SK-N-SH (cell line): ENCODE results near the gene SRRM4.

Source experiments
- ELF1 ChIP-seq: IDR thresholded peaks from 2 replicates; pipeline ENCODE4 v1.4.0; 2012
- JUND ChIP-seq: IDR thresholded peaks from 2 replicates; pipeline ENCODE4 v1.4.0; 2012
- NRF1 ChIP-seq: IDR thresholded peaks from 2 replicates; pipeline ENCODE4 v1.6.1; 2012; ENCODE audit warnings: low read depth, mild to moderate bottlenecking, low read length
- POLR2AphosphoS5 ChIP-seq: IDR thresholded peaks from 2 replicates; pipeline ENCODE4 v1.6.1; 2012; ENCODE audit warnings: low read depth, low read length
- RCOR1 ChIP-seq: fragments of 150-350 bp; IDR thresholded peaks from 2 replicates; pipeline ENCODE4 v1.6.1; 2017; ENCODE audit warnings: antibody characterized with exemption, low read length
- TCF12 ChIP-seq: IDR thresholded peaks from 2 replicates; pipeline ENCODE4 v1.4.0; 2012
- TF ChIP-seq, protein P1 (sequence below): fragments of 200-600 bp; sonication (generic); IDR thresholded peaks from 2 replicates; pipeline ENCODE4 v1.6.1; 2017; ENCODE audit warnings: antibody characterized with exemption, mild to moderate bottlenecking, moderate library complexity
- TF ChIP-seq, protein P2 (sequence below): IDR thresholded peaks from 2 replicates; pipeline ENCODE4; 2012
- TF ChIP-seq, protein P3 (sequence below): fragments of 150-350 bp; IDR thresholded peaks from 2 replicates; pipeline ENCODE4 v1.6.1; 2017; ENCODE audit warnings: antibody characterized with exemption, low read length, low read depth, borderline replicate concordance
- TF ChIP-seq, protein P4 (sequence below): IDR thresholded peaks from 2 replicates; pipeline ENCODE4 v1.6.1; 2012; ENCODE audit warnings: mild to moderate bottlenecking, low read depth, low read length, moderate library complexity
- TF ChIP-seq, protein P5 (sequence below): IDR thresholded peaks from 2 replicates; pipeline ENCODE4 v1.4.0; 2012; ENCODE audit warnings: low read depth, borderline replicate concordance

DNA sequence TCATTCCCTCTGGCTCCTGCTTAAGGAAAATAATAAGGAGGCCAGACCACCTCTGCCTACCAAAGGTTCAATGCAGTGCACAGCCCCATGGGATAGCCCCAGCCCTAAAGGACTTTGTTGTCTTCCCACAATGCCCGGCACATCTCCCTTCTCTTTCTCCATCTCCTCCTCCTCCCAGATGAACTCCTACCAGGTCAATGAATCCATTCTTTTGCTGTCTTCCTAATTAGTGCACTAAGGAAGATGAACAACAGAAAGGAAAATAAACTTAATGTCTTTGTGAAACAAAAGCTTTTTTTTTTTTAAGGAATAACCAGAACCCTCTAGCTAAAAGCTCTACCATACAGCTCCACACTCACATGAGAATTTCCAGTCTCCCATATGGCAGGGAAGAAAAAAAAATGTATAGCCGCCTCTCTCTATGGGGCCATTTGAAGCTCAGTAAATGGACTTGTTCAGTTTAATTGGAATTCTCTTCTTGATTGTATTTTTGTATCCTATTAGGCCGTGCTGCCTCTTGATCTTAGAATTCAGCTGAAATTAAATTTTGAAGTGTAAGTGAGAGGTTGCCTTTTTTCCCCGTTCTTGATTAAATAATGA lies 155.6 kb downstream of the SRRM4 start:
- no peak for TF ChIP-seq POLR2AphosphoS5
- TF ChIP-seq, protein P1, sequence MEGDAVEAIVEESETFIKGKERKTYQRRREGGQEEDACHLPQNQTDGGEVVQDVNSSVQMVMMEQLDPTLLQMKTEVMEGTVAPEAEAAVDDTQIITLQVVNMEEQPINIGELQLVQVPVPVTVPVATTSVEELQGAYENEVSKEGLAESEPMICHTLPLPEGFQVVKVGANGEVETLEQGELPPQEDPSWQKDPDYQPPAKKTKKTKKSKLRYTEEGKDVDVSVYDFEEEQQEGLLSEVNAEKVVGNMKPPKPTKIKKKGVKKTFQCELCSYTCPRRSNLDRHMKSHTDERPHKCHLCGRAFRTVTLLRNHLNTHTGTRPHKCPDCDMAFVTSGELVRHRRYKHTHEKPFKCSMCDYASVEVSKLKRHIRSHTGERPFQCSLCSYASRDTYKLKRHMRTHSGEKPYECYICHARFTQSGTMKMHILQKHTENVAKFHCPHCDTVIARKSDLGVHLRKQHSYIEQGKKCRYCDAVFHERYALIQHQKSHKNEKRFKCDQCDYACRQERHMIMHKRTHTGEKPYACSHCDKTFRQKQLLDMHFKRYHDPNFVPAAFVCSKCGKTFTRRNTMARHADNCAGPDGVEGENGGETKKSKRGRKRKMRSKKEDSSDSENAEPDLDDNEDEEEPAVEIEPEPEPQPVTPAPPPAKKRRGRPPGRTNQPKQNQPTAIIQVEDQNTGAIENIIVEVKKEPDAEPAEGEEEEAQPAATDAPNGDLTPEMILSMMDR, result no peak
- TF ChIP-seq NRF1, result no peak
- TF ChIP-seq, protein P2, sequence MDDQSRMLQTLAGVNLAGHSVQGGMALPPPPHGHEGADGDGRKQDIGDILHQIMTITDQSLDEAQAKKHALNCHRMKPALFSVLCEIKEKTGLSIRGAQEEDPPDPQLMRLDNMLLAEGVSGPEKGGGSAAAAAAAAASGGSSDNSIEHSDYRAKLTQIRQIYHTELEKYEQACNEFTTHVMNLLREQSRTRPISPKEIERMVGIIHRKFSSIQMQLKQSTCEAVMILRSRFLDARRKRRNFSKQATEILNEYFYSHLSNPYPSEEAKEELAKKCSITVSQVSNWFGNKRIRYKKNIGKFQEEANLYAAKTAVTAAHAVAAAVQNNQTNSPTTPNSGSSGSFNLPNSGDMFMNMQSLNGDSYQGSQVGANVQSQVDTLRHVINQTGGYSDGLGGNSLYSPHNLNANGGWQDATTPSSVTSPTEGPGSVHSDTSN, result no peak
- TF ChIP-seq JUND, result no peak
- TF ChIP-seq ELF1, result no peak
- TF ChIP-seq, protein P3, sequence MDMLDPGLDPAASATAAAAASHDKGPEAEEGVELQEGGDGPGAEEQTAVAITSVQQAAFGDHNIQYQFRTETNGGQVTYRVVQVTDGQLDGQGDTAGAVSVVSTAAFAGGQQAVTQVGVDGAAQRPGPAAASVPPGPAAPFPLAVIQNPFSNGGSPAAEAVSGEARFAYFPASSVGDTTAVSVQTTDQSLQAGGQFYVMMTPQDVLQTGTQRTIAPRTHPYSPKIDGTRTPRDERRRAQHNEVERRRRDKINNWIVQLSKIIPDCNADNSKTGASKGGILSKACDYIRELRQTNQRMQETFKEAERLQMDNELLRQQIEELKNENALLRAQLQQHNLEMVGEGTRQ, result no peak
- TF ChIP-seq, protein P4, sequence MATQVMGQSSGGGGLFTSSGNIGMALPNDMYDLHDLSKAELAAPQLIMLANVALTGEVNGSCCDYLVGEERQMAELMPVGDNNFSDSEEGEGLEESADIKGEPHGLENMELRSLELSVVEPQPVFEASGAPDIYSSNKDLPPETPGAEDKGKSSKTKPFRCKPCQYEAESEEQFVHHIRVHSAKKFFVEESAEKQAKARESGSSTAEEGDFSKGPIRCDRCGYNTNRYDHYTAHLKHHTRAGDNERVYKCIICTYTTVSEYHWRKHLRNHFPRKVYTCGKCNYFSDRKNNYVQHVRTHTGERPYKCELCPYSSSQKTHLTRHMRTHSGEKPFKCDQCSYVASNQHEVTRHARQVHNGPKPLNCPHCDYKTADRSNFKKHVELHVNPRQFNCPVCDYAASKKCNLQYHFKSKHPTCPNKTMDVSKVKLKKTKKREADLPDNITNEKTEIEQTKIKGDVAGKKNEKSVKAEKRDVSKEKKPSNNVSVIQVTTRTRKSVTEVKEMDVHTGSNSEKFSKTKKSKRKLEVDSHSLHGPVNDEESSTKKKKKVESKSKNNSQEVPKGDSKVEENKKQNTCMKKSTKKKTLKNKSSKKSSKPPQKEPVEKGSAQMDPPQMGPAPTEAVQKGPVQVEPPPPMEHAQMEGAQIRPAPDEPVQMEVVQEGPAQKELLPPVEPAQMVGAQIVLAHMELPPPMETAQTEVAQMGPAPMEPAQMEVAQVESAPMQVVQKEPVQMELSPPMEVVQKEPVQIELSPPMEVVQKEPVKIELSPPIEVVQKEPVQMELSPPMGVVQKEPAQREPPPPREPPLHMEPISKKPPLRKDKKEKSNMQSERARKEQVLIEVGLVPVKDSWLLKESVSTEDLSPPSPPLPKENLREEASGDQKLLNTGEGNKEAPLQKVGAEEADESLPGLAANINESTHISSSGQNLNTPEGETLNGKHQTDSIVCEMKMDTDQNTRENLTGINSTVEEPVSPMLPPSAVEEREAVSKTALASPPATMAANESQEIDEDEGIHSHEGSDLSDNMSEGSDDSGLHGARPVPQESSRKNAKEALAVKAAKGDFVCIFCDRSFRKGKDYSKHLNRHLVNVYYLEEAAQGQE, result no peak
- TF ChIP-seq, protein P5, sequence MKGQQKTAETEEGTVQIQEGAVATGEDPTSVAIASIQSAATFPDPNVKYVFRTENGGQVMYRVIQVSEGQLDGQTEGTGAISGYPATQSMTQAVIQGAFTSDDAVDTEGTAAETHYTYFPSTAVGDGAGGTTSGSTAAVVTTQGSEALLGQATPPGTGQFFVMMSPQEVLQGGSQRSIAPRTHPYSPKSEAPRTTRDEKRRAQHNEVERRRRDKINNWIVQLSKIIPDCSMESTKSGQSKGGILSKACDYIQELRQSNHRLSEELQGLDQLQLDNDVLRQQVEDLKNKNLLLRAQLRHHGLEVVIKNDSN, result no peak
- no peak for TF ChIP-seq RCOR1
- no peak for TF ChIP-seq TCF12
